Mesenchymal stem cell (in vitro differentiated cells and primary cell): ENCODE data around the gene PRKAG2.
"Not testable (repeated sequence)": the region's sequence is repeated elsewhere in the genome, so short reads cannot be mapped to it uniquely, and the experiment has no call there.

Experiments
- DNase-seq: peaks from one replicate; pipeline ENCODE4 v3.0.0-alpha.2; 2013
- H2AFZ ChIP-seq: one replicate; pipeline ENCODE4 v1.6.1; 2013; ENCODE audit warnings: low read depth, mild to moderate bottlenecking, control low read depth, inconsistent platforms, low read length, moderate library complexity
- H2AK5ac ChIP-seq: 2 replicates; pipeline ENCODE4 v1.6.1; 2013; ENCODE audit warnings: low read length, moderate library complexity, mild to moderate bottlenecking, inconsistent platforms; ENCODE audit not compliant: severe bottlenecking
- H2BK120ac ChIP-seq: one replicate; pipeline ENCODE4 v1.6.1; 2013; ENCODE audit warnings: low read depth, mild to moderate bottlenecking, inconsistent platforms, low read length, moderate library complexity
- H2BK12ac ChIP-seq, 2 experiments: one replicate each; pipeline ENCODE4 v1.6.1; 2013; ENCODE audit warnings: inconsistent platforms in 2 of 2, low read length in 2 of 2, mild to moderate bottlenecking in 2 of 2, moderate library complexity in 2 of 2, control low read depth in 1 of 2
- H2BK15ac ChIP-seq: one replicate; pipeline ENCODE4 v1.6.1; 2013; ENCODE audit warnings: mild to moderate bottlenecking, low read depth, inconsistent platforms; ENCODE audit not compliant: poor library complexity, severe bottlenecking
- H2BK5ac ChIP-seq: 2 replicates; pipeline ENCODE4 v1.6.1; 2013; ENCODE audit warnings: low read depth, mild to moderate bottlenecking, low read length, control low read depth, inconsistent platforms; ENCODE audit not compliant: poor library complexity, severe bottlenecking
- H3K14ac ChIP-seq, 2 experiments: one replicate each; pipeline ENCODE4 v1.6.1; 2013; ENCODE audit warnings: inconsistent platforms in 2 of 2, low read length in 2 of 2, control low read depth in 1 of 2, mild to moderate bottlenecking in 1 of 2, moderate library complexity in 1 of 2
- H3K18ac ChIP-seq, 2 experiments: one replicate each; pipeline ENCODE4 v1.6.1; 2013; ENCODE audit warnings: inconsistent platforms in 2 of 2, low read length in 2 of 2, control low read depth in 1 of 2, low read depth in 1 of 2, mild to moderate bottlenecking in 1 of 2
- H3K23ac ChIP-seq, 2 experiments: one replicate each; pipeline ENCODE4 v1.6.1; 2013; ENCODE audit warnings: inconsistent platforms in 2 of 2, low read length in 2 of 2, mild to moderate bottlenecking in 2 of 2, moderate library complexity in 2 of 2, control low read depth in 1 of 2
- H3K27ac ChIP-seq: 2 replicates; pipeline ENCODE4 v1.5.1; 2013; ENCODE audit warnings: mild to moderate bottlenecking, moderate library complexity, low read length, control low read depth, inconsistent platforms; ENCODE audit not compliant: poor library complexity, severe bottlenecking
- H3K27me3 ChIP-seq, 2 experiments: 2 replicates each; pipeline versions ENCODE4 v1.6.1 to v1.7.0; 2013; ENCODE audit warnings: low read length in 2 of 2, mild to moderate bottlenecking in 2 of 2, moderate library complexity in 2 of 2, control low read depth in 1 of 2, inconsistent platforms in 1 of 2; ENCODE audit not compliant: control insufficient read depth in 1 of 2, insufficient read depth in 1 of 2
- H3K36me3 ChIP-seq, 2 experiments: 2 replicates each; pipeline versions ENCODE4 v1.6.1 to v1.7.0; 2013; ENCODE audit warnings: low read length in 2 of 2, control low read depth in 1 of 2, inconsistent platforms in 1 of 2, low read depth in 1 of 2, mild to moderate bottlenecking in 1 of 2; ENCODE audit not compliant: insufficient read depth in 2 of 2, control insufficient read depth in 1 of 2
- H3K4ac ChIP-seq, 2 experiments: one replicate each; pipeline ENCODE4 v1.6.1; 2013; ENCODE audit warnings: inconsistent platforms in 2 of 2, low read length in 2 of 2, mild to moderate bottlenecking in 2 of 2, moderate library complexity in 2 of 2, control low read depth in 1 of 2, low read depth in 1 of 2
- H3K4me1 ChIP-seq: 2 replicates; pipeline ENCODE4 v1.6.1; 2013; ENCODE audit warnings: low read depth, low read length, control low read depth; ENCODE audit not compliant: control insufficient read depth, insufficient read depth
- H3K4me2 ChIP-seq: 2 replicates; pipeline ENCODE4 v1.6.1; 2013; ENCODE audit warnings: low read length, mild to moderate bottlenecking, inconsistent platforms; ENCODE audit not compliant: poor library complexity, severe bottlenecking
- H3K4me3 ChIP-seq, 2 experiments: 2 replicates each; pipeline versions ENCODE4 v1.5.1 to v1.7.0; 2013; ENCODE audit warnings: low read length in 2 of 2, mild to moderate bottlenecking in 2 of 2, control low read depth in 1 of 2, low read depth in 1 of 2; ENCODE audit not compliant: insufficient read depth in 1 of 2
- H3K79me1 ChIP-seq: replicated peaks from 2 replicates; pipeline ENCODE4 v1.6.1; 2013; ENCODE audit warnings: mild to moderate bottlenecking, control low read depth, low read length, inconsistent platforms; ENCODE audit not compliant: poor library complexity, severe bottlenecking
- H3K9ac ChIP-seq: 2 replicates; pipeline ENCODE4 v1.7.0; 2013; ENCODE audit warnings: mild to moderate bottlenecking, low read length, moderate library complexity
- H3K9me3 ChIP-seq: 2 replicates; pipeline ENCODE4 v1.7.0; 2013; ENCODE audit warnings: mild to moderate bottlenecking, low read length; ENCODE audit not compliant: control insufficient read depth
- H4K8ac ChIP-seq: one replicate; pipeline ENCODE4 v1.6.1; 2013; ENCODE audit warnings: inconsistent platforms, mild to moderate bottlenecking, low read length, moderate library complexity
- H4K91ac ChIP-seq: one replicate; pipeline ENCODE4 v1.6.1; 2013; ENCODE audit warnings: mild to moderate bottlenecking, low read length, inconsistent platforms
- whole genome bisulfite sequencing: methylation state at CpG from one replicate; pipeline ENCODE4 v1.1.7; 2013; ENCODE audit warnings: mixed read lengths; 5-methylcytosine and 5-hydroxymethylcytosine counted together

PRKAG2 gene

DNA sequence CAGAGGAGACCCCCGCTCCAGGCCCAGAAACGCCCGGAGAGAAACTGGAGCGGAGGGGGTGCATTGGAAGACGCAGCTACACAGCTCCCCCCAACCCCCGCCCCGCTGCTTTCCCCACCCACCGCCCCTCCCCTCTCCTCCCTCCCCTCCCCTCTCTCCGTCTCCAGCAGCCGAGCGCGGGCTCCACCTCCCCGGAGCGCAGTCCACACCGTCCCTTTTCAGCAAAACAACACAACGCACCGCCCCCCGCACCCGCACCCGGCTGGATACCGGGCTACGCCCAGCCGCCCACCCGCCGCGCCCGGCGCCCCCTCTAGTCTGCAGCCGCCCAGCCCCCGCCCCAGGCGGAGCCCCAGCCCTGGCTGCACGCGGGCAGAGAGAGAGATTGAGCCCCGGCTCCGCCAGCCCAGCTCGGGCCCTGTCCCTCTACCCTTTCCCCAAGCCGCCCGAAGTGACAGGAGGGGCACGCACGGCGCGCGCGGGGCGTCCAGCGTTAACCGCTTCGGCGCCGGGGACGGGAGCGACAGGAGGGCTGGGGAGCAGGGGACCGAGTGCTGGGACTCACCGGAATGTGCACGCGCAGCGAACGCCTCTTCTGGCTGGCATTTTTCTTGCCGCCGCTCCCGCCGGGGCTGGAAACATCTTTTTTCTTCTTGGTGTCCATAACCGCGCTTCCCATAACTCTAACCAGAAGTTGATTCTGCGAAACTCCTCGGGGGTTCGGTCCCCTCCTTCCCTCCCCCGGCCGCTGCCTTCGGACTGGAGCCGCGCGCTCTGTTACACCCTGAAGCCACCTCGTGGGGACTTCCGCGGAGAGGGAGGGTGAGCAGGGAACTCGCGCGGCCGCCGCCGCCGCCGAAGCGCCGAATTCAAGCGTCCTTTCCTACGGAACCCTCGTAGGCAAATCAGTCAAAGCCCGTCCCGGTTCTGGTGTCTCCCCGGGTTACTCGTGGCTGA lies 695 bp downstream of the PRKAG2 start:
- Histone ChIP-seq H3K23ac (no peak overlapping the region), H3K36me3 (peaks cover 0 to 3% of the 10 kb centered on the region in 2 experiments), H3K14ac (no peak overlapping the region), H2AFZ (peak overlapping the region; percentile 88), H2BK5ac (no peak overlapping the region), H2BK12ac (no peak overlapping the region), H2BK15ac (no peak overlapping the region), H3K9me3 (no peaks in the 10 kb centered on the region), H3K27ac (no peak overlapping the region), H2BK120ac (no peak overlapping the region), H3K4me1 (peaks cover 29% of the 10 kb centered on the region), H4K8ac (peak overlapping the region; percentile 56), H3K4ac (no peak overlapping the region), H3K18ac (peak overlapping the region in 1 of 2 experiments; percentile 33), H3K27me3 (peaks cover 57 to 68% of the 10 kb centered on the region in 2 experiments), H2AK5ac (no peak overlapping the region), H3K79me1 (no peaks in the 10 kb centered on the region), H3K9ac (peak overlapping the region; percentile 54), H3K4me3 (peak overlapping the region; percentile 64 to 80), H3K4me2 (peak overlapping the region; percentile 100), H4K91ac (no peak overlapping the region)
- under 1% methylated on average over 86 of the region's 93 CpGs for WGBS
- peak; percentile 52 for DNase-seq

DNA sequence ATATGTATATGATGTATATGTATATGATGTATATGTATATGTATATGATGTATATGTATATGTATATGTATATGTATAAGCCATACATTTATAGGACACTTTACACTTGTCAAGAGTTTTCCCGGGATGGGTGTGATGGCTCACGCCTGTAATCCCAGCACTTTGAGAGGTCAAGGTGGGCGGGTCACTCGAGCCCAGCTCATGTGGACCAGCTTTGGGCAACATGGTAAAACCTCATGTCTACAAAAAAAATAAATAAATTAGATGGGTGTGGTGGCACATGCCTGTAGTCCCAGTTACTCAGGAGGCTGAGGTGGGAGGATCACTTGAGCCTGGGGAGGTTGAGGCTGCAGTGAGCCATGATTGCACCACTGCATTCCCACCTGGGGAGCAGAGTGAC lies 2.4 kb downstream of the PRKAG2 start:
- not testable (repeated sequence) for H3K23ac ChIP-seq, H3K9me3 ChIP-seq, H2AK5ac ChIP-seq

DNA sequence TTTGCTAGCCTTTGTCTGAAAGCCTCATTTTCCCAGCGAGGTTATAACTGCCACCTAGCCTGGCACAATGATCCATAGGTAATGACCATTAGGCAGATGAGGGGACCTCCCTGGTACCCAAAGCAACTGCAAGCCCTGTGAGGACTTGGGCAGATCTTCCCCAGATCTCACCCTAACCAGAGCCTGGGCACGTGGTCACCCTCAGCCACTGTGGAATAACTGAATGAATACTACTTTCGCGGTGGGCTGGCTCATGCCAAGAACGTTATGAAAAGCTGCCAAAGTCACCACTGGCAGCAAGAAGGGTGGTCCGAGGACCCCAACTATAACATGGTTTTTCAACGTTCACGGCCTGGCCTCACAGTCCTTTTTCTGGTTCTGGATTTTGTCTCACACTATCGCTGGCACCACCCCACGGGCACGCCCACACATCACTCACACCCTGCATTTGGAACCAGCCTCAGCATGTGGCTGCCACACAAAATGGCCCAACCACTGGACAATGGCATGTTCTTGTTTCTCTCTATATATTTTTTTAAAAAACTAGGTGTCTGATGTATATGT lies 3.4 kb downstream of the PRKAG2 start:
- Histone ChIP-seq H3K23ac (no peak overlapping the region), H3K4me1 (peaks cover 29% of the 10 kb centered on the region), H3K4ac (no peak overlapping the region), H2BK120ac (no peak overlapping the region), H3K4me3 (no peak overlapping the region), H2BK15ac (no peak overlapping the region), H3K36me3 (peaks cover 0 to 3% of the 10 kb centered on the region in 2 experiments), H3K27me3 (peaks cover 58 to 71% of the 10 kb centered on the region in 2 experiments), H3K9ac (no peak overlapping the region), H3K14ac (no peak overlapping the region), H2AK5ac (no peak overlapping the region), H3K18ac (no peak overlapping the region), H2BK12ac (no peak overlapping the region), H3K4me2 (no peak overlapping the region), H4K8ac (no peak overlapping the region), H2BK5ac (no peak overlapping the region), H3K79me1 (no peaks in the 10 kb centered on the region), H2AFZ (no peak overlapping the region), H3K27ac (no peak overlapping the region), H4K91ac (no peak overlapping the region), H3K9me3 (no peaks in the 10 kb centered on the region)
- DNase-seq, result no peak
- 76% methylated on average over 11 of the region's 11 CpGs for WGBS

More for the DNA sequence above, 2.4 kb downstream of the PRKAG2 start:
- H3K9ac ChIP-seq, H2BK15ac ChIP-seq, H3K79me1 ChIP-seq, H2BK12ac ChIP-seq, H3K4me3 ChIP-seq, H2BK5ac ChIP-seq, H3K36me3 ChIP-seq, DNase-seq, H3K4me2 ChIP-seq, H3K27ac ChIP-seq, H3K18ac ChIP-seq, H2BK120ac ChIP-seq, H2AFZ ChIP-seq, H3K4ac ChIP-seq, H4K8ac ChIP-seq, H3K14ac ChIP-seq, H4K91ac ChIP-seq: not testable (repeated sequence)
- H3K27me3 ChIP-seq, result peaks cover 58 to 76% of the 10 kb centered on the region in 2 experiments
- peaks cover 29% of the 10 kb centered on the region for H3K4me1 ChIP-seq
- 89% methylated on average over 3 of the region's 4 CpGs for WGBS
